BE2C (cell line): Measurements from ENCODE around the gene SPCS3.
"Not testable (repeated sequence)": the region's sequence is repeated elsewhere in the genome, so short reads cannot be mapped to it uniquely, and the experiment has no call there.

Experiments used
- DNase-seq: peaks from one replicate; pipeline ENCODE4 v3.0.0-alpha.2; 2020
- H3K27me3 ChIP-seq: fragments of 250-450 bp; sonication (Bioruptor Pico); 2 replicates; pipeline ENCODE4 v1.5.1; 2020; ENCODE audit warnings: mild to moderate bottlenecking
- H3K36me3 ChIP-seq: fragments of 250-450 bp; sonication (Bioruptor Pico); 2 replicates; pipeline ENCODE4 v1.5.1; 2020; ENCODE audit warnings: mild to moderate bottlenecking
- H3K4me1 ChIP-seq: fragments of 250-450 bp; sonication (Bioruptor Pico); 2 replicates; pipeline ENCODE4 v1.5.1; 2020
- H3K4me3 ChIP-seq: 2 replicates; pipeline ENCODE4 v1.5.1; 2011; ENCODE audit warnings: low read depth, low read length
- H3K9me3 ChIP-seq: fragments of 250-450 bp; sonication (Bioruptor Pico); 2 replicates; pipeline ENCODE4 v1.5.1; 2020
- CTCF ChIP-seq: IDR thresholded peaks from 2 replicates; pipeline ENCODE4 v1.5.1; 2012; ENCODE audit warnings: mild to moderate bottlenecking, low read depth, low read length

Gene SPCS3

GRCh38 chr4:176290520-176290919 is 29.2 kb upstream of the SPCS3 start:
- Histone ChIP-seq H3K36me3 (no peaks in the 10 kb centered on the region), H3K4me1 (no peaks in the 10 kb centered on the region), H3K27me3 (no peaks in the 10 kb centered on the region), H3K9me3 (no peaks in the 10 kb centered on the region), H3K4me3 (no peak overlapping the region)
- TF ChIP-seq CTCF = no peak
- DNase-seq = no peak

DNA sequence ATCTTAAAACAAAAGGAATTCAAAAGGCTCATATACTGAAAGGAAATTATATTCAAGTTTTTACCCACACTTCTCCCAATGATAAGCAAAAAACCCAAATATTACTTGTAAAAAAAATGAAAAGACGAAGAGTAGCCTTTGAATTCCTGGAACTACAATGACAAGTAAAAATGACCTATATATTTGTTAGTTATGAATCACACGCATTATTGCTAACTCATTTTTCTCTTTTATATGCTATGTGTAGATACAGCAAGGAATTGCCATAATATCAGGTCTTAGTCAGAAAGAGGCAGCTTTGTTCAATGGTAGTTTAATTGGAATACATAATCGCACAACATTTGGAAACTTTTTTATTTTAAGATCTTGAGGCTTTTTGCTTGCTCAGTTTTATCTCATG is 28.0 kb upstream of the SPCS3 start:
- no peak for TF ChIP-seq CTCF
- H3K36me3 ChIP-seq = no peaks in the 10 kb centered on the region
- no peaks in the 10 kb centered on the region for H3K27me3 ChIP-seq
- no peak overlapping the region for H3K4me3 ChIP-seq
- H3K9me3 ChIP-seq = no peaks in the 10 kb centered on the region
- no peak for DNase-seq
- H3K4me1 ChIP-seq = no peaks in the 10 kb centered on the region

DNA sequence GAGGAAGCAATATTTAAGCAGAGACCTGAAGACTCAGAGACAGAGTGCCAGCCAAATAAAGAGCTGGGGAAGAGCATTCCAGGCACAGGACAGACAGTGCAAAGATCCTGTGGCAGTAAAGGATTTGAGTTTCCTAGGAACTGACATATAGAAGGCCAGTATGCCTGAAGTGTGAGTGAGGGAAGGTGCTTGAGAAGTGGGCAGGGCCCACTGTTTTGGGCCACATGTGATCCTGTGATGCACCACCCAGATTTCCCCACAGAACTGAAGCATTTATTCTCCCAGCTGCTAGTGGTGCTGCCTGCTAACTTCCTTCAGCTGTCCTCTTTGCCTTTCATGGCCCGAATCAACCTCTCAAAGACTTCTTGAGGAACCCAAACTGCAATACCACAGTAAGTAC is 26.8 kb upstream of the SPCS3 start:
- Histone ChIP-seq H3K4me3 (no peak overlapping the region), H3K27me3 (no peaks in the 10 kb centered on the region), H3K36me3 (no peaks in the 10 kb centered on the region), H3K9me3 (no peaks in the 10 kb centered on the region), H3K4me1 (no peaks in the 10 kb centered on the region)
- no peak for DNase-seq
- TF ChIP-seq CTCF = no peak

DNA sequence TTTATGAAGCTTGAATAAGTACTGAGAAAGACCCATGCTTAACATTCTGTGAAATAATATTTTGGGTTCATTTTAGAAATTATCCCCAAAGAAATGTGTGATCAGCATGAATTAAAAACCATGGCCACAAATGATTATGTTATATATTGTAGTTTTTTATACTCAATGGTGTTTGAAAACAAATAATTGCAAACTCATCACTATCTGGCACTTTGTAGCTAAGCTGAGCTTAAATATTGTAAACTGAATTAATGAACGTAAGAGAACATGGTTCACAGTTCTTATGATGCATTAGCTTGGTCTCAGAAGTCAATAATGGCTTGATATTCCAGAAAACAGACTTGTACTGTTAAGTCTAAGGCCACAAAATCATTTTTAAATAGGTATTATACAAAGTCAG is 26.1 kb upstream of the SPCS3 start:
- Histone ChIP-seq H3K36me3 (no peaks in the 10 kb centered on the region), H3K4me3 (no peak overlapping the region), H3K27me3 (no peaks in the 10 kb centered on the region), H3K9me3 (no peaks in the 10 kb centered on the region), H3K4me1 (no peaks in the 10 kb centered on the region)
- no peak for TF ChIP-seq CTCF
- no peak for DNase-seq

- H3K4me3 ChIP-seq, H3K9me3 ChIP-seq, H3K4me1 ChIP-seq, H3K36me3 ChIP-seq, H3K27me3 ChIP-seq, DNase-seq: not testable (repeated sequence)
Measured at GRCh38 chr4:176295907-176296306, 23.9 kb upstream of the SPCS3 start.

DNA sequence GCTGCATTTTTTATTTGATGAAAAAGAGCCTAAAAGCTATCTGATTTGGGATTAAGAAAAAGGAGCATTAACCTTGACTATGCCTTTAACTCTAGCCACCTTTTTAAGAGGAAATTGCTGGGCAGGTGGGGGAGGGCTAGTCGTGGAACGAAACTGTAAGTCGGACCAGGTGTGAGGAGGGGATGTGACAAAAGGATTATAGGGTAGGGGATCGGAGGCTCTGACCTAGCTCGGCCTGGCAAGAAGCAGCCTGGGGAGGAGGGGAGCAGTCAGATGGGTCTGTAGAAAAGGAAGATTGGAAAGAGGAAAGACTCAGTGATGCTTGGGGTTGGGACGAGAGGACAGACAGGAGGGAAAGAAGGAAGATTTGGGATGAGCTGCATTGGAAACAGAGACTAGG is 21.1 kb upstream of the SPCS3 start:
- no peak for DNase-seq
- Histone ChIP-seq H3K9me3 (no peaks in the 10 kb centered on the region), H3K27me3 (no peaks in the 10 kb centered on the region), H3K36me3 (no peaks in the 10 kb centered on the region), H3K4me3 (no peak overlapping the region), H3K4me1 (no peaks in the 10 kb centered on the region)
- no peak for TF ChIP-seq CTCF

GRCh38 chr4:176300036-176300435 is 19.7 kb upstream of the SPCS3 start:
- H3K36me3 ChIP-seq = no peaks in the 10 kb centered on the region
- H3K27me3 ChIP-seq = no peaks in the 10 kb centered on the region
- TF ChIP-seq CTCF = no peak
- no peak overlapping the region for H3K4me3 ChIP-seq
- DNase-seq = no peak
- no peaks in the 10 kb centered on the region for H3K4me1 ChIP-seq
- no peaks in the 10 kb centered on the region for H3K9me3 ChIP-seq
